ENCODE measurements around the gene B3GALT4. TPM values are rescaled to one million over a fixed set of nuclear protein-coding genes. Genes with fewer than 3 reads are reported as not detected.

The B3GALT4 gene
- total and polyA plus RNA-seq, 2 of the 13 experiments (the other 11 are each of a cell fraction or from before 2014, with no cell fraction given) = 0.04 to 0.27 TPM

GRCh38 chr6:33314515-33314942 lies 37.6 kb downstream of the B3GALT4 start (continued):
- TF ChIP-seq, protein P1, sequence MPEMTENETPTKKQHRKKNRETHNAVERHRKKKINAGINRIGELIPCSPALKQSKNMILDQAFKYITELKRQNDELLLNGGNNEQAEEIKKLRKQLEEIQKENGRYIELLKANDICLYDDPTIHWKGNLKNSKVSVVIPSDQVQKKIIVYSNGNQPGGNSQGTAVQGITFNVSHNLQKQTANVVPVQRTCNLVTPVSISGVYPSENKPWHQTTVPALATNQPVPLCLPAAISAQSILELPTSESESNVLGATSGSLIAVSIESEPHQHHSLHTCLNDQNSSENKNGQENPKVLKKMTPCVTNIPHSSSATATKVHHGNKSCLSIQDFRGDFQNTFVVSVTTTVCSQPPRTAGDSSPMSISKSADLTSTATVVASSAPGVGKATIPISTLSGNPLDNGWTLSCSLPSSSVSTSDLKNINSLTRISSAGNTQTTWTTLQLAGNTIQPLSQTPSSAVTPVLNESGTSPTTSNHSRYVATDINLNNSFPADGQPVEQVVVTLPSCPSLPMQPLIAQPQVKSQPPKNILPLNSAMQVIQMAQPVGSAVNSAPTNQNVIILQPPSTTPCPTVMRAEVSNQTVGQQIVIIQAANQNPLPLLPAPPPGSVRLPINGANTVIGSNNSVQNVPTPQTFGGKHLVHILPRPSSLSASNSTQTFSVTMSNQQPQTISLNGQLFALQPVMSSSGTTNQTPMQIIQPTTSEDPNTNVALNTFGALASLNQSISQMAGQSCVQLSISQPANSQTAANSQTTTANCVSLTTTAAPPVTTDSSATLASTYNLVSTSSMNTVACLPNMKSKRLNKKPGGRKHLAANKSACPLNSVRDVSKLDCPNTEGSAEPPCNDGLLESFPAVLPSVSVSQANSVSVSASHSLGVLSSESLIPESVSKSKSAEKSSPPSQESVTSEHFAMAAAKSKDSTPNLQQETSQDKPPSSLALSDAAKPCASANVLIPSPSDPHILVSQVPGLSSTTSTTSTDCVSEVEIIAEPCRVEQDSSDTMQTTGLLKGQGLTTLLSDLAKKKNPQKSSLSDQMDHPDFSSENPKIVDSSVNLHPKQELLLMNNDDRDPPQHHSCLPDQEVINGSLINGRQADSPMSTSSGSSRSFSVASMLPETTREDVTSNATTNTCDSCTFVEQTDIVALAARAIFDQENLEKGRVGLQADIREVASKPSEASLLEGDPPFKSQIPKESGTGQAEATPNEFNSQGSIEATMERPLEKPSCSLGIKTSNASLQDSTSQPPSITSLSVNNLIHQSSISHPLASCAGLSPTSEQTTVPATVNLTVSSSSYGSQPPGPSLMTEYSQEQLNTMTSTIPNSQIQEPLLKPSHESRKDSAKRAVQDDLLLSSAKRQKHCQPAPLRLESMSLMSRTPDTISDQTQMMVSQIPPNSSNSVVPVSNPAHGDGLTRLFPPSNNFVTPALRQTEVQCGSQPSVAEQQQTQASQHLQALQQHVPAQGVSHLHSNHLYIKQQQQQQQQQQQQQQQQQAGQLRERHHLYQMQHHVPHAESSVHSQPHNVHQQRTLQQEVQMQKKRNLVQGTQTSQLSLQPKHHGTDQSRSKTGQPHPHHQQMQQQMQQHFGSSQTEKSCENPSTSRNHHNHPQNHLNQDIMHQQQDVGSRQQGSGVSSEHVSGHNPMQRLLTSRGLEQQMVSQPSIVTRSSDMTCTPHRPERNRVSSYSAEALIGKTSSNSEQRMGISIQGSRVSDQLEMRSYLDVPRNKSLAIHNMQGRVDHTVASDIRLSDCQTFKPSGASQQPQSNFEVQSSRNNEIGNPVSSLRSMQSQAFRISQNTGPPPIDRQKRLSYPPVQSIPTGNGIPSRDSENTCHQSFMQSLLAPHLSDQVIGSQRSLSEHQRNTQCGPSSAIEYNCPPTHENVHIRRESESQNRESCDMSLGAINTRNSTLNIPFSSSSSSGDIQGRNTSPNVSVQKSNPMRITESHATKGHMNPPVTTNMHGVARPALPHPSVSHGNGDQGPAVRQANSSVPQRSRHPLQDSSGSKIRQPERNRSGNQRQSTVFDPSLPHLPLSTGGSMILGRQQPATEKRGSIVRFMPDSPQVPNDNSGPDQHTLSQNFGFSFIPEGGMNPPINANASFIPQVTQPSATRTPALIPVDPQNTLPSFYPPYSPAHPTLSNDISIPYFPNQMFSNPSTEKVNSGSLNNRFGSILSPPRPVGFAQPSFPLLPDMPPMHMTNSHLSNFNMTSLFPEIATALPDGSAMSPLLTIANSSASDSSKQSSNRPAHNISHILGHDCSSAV (CRISPR knock-in tag; IDR thresholded peaks at IDR 0.05; ENCODE audit: borderline replicate concordance) = no peak
- TF ChIP-seq, protein P2, sequence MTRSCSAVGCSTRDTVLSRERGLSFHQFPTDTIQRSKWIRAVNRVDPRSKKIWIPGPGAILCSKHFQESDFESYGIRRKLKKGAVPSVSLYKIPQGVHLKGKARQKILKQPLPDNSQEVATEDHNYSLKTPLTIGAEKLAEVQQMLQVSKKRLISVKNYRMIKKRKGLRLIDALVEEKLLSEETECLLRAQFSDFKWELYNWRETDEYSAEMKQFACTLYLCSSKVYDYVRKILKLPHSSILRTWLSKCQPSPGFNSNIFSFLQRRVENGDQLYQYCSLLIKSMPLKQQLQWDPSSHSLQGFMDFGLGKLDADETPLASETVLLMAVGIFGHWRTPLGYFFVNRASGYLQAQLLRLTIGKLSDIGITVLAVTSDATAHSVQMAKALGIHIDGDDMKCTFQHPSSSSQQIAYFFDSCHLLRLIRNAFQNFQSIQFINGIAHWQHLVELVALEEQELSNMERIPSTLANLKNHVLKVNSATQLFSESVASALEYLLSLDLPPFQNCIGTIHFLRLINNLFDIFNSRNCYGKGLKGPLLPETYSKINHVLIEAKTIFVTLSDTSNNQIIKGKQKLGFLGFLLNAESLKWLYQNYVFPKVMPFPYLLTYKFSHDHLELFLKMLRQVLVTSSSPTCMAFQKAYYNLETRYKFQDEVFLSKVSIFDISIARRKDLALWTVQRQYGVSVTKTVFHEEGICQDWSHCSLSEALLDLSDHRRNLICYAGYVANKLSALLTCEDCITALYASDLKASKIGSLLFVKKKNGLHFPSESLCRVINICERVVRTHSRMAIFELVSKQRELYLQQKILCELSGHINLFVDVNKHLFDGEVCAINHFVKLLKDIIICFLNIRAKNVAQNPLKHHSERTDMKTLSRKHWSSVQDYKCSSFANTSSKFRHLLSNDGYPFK (CRISPR knock-in tag; IDR thresholded peaks at IDR 0.05; ENCODE audit: borderline replicate concordance) = no peak
- no peak for TF ChIP-seq ZNF720 (CRISPR knock-in tag; IDR thresholded peaks at IDR 0.05)
- no peak for TF ChIP-seq ZBTB38 (CRISPR knock-in tag; IDR thresholded peaks at IDR 0.05)
- TF ChIP-seq, protein P3, sequence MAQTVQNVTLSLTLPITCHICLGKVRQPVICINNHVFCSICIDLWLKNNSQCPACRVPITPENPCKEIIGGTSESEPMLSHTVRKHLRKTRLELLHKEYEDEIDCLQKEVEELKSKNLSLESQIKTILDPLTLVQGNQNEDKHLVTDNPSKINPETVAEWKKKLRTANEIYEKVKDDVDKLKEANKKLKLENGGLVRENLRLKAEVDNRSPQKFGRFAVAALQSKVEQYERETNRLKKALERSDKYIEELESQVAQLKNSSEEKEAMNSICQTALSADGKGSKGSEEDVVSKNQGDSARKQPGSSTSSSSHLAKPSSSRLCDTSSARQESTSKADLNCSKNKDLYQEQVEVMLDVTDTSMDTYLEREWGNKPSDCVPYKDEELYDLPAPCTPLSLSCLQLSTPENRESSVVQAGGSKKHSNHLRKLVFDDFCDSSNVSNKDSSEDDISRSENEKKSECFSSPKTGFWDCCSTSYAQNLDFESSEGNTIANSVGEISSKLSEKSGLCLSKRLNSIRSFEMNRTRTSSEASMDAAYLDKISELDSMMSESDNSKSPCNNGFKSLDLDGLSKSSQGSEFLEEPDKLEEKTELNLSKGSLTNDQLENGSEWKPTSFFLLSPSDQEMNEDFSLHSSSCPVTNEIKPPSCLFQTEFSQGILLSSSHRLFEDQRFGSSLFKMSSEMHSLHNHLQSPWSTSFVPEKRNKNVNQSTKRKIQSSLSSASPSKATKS (CRISPR knock-in tag; IDR thresholded peaks at IDR 0.05) = no peak
- TF ChIP-seq ZNF354B (CRISPR knock-in tag; IDR thresholded peaks at IDR 0.05) = no peak
- no peak for TF ChIP-seq ZNF124 (CRISPR knock-in tag; IDR thresholded peaks at IDR 0.05)
- TF ChIP-seq ZNF33A (CRISPR knock-in tag; IDR thresholded peaks at IDR 0.05; ENCODE audit: borderline replicate concordance) = no peak
- TF ChIP-seq YEATS2 (CRISPR knock-in tag; IDR thresholded peaks at IDR 0.05; ENCODE audit: borderline replicate concordance) = peak; percentile 26; the same call in 1 of the 2 replicates
- no peak for TF ChIP-seq MTA3 (CRISPR knock-in tag; IDR thresholded peaks at IDR 0.05)
- no peak for TF ChIP-seq KDM3A (CRISPR knock-in tag; IDR thresholded peaks at IDR 0.05; ENCODE audit: low read depth)
- TF ChIP-seq, protein P4, sequence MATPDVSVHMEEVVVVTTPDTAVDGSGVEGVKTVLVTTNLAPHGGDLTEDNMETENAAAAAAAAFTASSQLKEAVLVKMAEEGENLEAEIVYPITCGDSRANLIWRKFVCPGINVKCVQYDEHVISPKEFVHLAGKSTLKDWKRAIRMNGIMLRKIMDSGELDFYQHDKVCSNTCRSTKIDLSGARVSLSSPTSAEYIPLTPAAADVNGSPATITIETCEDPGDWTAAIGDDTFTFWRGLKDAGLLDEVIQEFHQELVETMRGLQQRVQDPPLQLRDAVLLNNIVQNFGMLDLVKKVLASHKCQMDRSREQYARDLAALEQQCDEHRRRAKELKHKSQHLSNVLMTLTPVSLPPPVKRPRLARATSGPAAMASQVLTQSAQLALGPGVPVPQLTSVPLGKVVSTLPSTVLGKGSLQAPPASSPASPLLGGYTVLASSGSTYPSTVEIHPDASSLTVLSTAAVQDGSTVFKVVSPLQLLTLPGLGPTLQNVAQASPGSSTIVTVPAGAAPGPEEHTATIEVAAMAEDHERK (CRISPR knock-in tag; IDR thresholded peaks at IDR 0.05; ENCODE audit: low read depth) = no peak
- TF ChIP-seq ZNF580 (CRISPR knock-in tag; IDR thresholded peaks at IDR 0.05; ENCODE audit: borderline replicate concordance, low read depth) = no peak
- TF ChIP-seq ZNF282 (IDR thresholded peaks at IDR 0.05; ENCODE audit: partially characterized antibody) = no peak
